Iris pigment epithelial cell (primary cell): ENCODE results near the gene UCN2.
"Not testable (repeated sequence)": the region's sequence is repeated elsewhere in the genome, so short reads cannot be mapped to it uniquely, and the experiment has no call there.

Experiments used
- DNase-seq: peaks from one replicate; pipeline ENCODE4 v3.0.0-alpha.2; 2011; ENCODE audit warnings: low read depth

Gene UCN2

DNA sequence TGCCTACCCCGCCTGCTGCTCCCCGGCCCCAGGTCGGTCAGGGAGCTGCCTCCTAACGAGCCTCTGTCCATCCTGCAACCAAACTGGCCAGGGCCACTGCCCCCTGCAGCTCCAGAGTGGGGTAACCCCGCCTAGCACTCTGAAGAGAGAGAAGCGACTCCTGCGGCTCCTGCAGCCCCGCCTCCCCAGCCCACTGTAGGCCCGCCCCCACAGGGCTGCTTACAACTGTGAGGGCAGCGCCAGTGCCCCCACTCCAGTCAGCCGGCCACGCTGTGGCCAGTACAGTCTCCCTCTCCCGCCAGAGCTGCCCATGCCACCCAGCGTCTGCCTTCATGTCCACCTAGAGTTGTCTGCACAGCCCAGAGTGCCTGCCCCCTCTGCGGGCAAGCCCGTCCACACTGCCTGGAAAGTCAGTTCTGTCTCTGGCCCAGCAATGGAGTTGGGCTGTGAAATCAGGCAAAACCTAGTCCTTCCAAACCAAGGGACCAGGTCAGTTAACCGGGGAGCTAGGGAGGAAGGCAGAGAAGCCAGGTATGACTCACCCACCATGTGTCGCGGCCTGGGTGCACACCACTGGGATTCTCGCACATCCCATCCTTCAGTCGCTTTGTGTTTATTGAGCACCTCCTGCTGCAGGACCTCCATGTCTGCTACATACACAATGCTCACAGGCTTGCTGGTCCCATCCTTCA is 2.4 kb downstream of the UCN2 start:
- DNase-seq = peak; percentile 49

DNA sequence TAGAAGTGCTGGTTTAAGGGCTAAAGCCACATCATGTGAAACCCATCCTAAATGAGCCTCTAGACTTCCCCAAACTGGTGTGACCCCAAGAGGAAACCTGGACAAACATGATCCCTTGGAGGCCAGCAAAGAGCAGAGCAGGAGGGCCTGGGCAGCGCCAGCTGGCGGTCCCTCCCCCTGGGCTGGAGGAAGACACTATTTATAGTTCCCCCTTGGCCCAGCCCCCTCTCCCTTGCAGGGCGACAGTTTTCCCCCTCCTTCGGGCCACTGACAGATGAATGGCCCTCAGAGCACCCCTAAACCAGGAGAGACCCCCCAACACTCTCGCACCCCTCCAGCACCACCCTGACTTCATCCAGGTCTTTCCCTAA is 2.9 kb downstream of the UCN2 start:
- no peak for DNase-seq

GRCh38 chr3:48558493-48559134 is 5.0 kb downstream of the UCN2 start:
- DNase-seq = no peak

DNA sequence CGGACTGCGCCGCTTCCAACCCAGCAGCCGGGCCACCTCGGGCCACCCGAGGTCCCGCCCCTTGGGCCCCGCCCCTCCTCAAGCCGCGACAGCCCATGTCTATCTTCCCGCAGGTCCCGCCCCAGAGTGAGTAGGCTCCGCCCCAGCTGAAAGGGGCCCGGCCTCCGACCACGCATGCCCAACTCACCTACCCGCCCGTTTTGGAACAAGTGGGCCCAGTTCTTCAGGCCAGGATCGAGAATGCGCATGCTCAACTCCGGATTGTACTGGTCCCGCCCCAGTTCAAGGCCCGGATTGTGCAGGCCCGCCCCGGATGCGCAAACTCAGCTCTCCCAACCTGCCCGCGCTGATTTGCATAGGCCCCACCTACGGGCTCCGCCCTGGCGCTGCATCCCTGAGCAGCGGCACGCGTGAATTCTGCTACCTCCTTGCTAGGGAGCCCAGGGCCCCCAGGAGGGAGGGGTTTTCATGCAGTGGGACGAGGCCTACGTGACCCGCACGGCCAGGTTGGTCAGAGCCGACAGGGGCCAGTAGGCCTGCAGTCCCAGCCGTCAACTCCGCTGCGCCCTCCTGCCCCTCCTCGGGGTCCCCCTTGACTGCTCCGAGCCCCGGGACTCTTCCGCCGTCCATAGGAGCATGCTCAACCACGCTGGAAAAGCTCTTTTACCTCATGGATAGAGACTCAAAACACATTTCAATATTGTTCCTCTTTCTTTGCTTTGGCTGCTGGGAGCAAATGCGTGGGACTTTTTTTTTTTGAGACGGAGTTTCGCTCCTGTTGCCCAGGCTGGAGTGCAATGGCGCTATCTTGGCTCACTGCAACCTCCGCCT is 6.6 kb downstream of the UCN2 start, which contains the start of gene PFKFB4:
TSS of gene PFKFB4 (minus strand) at position 8 of the 831 bp plus-strand sequence. CDS start 26 bp downstream, outside the sequence.
- peak; percentile 99 for DNase-seq

- DNase-seq = no peak
These were observed 7.4 kb downstream of the UCN2 start for GRCh38 chr3:48555949-48556795.

- no peak for DNase-seq
These were observed 8.2 kb downstream of the UCN2 start for GRCh38 chr3:48555231-48555948.

GRCh38 chr3:48553886-48554845 is 9.4 kb downstream of the UCN2 start:
- DNase-seq = no peak

- no peak for DNase-seq
These were observed 10.2 kb downstream of the UCN2 start for GRCh38 chr3:48553361-48553760.

- no peak for DNase-seq
These were observed 11.2 kb downstream of the UCN2 start for GRCh38 chr3:48552111-48552951.

DNA sequence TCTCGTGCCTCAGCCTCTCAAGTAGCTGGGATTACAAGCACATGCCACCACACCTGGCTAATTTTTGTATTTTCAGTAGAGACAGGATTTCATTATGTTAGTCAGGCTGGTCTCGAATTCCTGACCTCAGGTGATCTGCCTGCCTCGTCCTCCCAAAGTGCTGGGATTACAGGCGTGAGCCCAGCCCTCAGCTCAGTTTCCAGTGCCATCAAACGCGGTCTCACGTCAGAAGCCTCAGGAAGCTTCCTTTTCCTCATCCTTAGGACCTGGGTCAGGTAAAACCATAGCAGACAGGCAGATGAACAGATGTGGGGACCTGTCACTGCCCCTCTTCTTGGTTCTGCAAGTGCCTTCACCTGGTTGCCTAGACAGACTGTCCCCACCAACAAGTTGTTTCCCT is 11.9 kb downstream of the UCN2 start:
- not testable (repeated sequence) for DNase-seq

GRCh38 chr3:48548729-48549705 is 14.6 kb downstream of the UCN2 start:
- DNase-seq = peak; percentile 69

- no peak for DNase-seq
These were observed 15.5 kb downstream of the UCN2 start for GRCh38 chr3:48548126-48548525.

GRCh38 chr3:48546203-48546829 is 17.3 kb downstream of the UCN2 start:
- no peak for DNase-seq

- DNase-seq = no peak
These were observed 19.4 kb downstream of the UCN2 start for GRCh38 chr3:48544141-48544540.

DNA sequence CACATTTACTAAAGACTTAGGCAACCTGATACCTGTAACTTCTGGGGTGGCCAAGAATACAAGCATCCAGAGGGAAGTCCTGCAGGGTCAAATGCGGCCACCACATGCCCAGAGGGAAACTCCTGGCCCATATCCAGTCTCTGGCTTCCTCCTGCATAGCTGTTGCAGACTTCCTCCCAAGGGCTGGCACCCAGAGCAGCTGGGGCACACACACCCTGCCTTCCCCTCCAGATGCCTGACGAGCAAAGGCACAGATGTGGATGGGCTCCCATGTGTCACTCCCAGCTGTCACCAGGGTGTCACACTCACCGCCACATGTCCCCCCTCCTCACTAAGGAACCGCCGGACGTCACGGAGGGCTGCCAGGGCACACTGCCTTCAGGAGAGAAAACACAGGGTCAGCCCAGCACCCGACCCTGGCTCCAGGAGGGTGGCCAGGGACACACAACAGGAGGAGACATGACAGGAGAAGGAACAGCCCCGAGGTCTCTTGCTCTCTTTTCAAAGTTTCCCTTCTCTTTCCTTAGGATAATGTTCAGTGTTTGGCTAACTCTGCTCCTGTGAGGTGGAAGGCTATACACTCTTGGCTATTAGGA is 20.2 kb downstream of the UCN2 start:
- DNase-seq = no peak

GRCh38 chr3:48538451-48538850 is 25.1 kb downstream of the UCN2 start:
- DNase-seq = no peak

- no peak for DNase-seq
These were observed 26.8 kb downstream of the UCN2 start for GRCh38 chr3:48536785-48537184.
